ENCODE data around the gene RNF214. TPM values are rescaled to one million over a fixed set of nuclear protein-coding genes. Genes with fewer than 3 reads are reported as not detected.

The RNF214 gene
- total RNA-seq, 1 experiment from 2014 or later: 7.0 TPM

- no peaks in the 10 kb centered on the region for H4K20me1 ChIP-seq (ENCODE audit: insufficient read depth, low read depth, low read length)
- no peak overlapping the region for H3K27ac ChIP-seq (ENCODE audit: low read length)
- H3K4me3 ChIP-seq (ENCODE audit: low read length): no peak overlapping the region
- no peaks in the 10 kb centered on the region for H3K9me2 ChIP-seq (replicated peaks; ENCODE audit: insufficient read depth, low read length)
- no peaks in the 10 kb centered on the region for H3K4me1 ChIP-seq (ENCODE audit: low read length)
- no peaks in the 10 kb centered on the region for H3K36me3 ChIP-seq (ENCODE audit: insufficient read depth, low read length)
- no peak for DNase-seq
- H2AFZ ChIP-seq (ENCODE audit: low read length): no peak overlapping the region
- H3K9me3 ChIP-seq (ENCODE audit: low read length): no peaks in the 10 kb centered on the region
- no peak overlapping the region for H3K9ac ChIP-seq (ENCODE audit: low read length)
- no peaks in the 10 kb centered on the region for H3K79me2 ChIP-seq (ENCODE audit: low read length)
- H3K27me3 ChIP-seq (ENCODE audit: low read length): no peaks in the 10 kb centered on the region
- H3K4me2 ChIP-seq (ENCODE audit: low read depth, low read length, poor library complexity, severe bottlenecking): no peak overlapping the region
Observed at GRCh38 chr11:117305145-117305544, 72.7 kb downstream of the RNF214 start.

DNA sequence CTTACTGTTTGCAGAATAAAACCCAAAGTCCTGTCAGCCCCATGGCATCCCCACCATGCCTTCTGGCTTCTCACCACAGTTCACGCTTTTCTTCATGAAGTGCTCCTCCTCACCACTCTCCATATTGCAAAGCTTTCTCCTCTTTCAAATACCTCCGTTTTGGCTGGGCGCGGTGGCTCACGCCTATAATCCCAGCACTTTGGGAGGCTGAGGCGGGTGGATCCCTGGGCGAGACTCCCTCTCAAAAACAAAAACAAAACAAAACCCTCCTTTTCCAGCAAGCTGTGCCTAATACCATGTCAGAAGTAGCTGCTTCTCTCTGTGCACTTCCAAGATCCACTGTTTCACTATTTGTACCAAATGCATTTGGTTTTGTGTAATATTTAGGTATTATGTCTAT lies 76.8 kb downstream of the RNF214 start:
- Histone ChIP-seq H3K9me2 (replicated peaks; ENCODE audit: insufficient read depth, low read length) (no peaks in the 10 kb centered on the region), H3K9ac (ENCODE audit: low read length) (no peak overlapping the region), H3K27me3 (ENCODE audit: low read length) (no peaks in the 10 kb centered on the region), H3K79me2 (ENCODE audit: low read length) (no peaks in the 10 kb centered on the region), H3K4me2 (ENCODE audit: low read depth, low read length, poor library complexity, severe bottlenecking) (no peak overlapping the region), H2AFZ (ENCODE audit: low read length) (no peak overlapping the region), H3K4me1 (ENCODE audit: low read length) (no peaks in the 10 kb centered on the region), H3K9me3 (ENCODE audit: low read length) (no peaks in the 10 kb centered on the region), H3K4me3 (ENCODE audit: low read length) (no peak overlapping the region), H4K20me1 (ENCODE audit: insufficient read depth, low read depth, low read length) (no peaks in the 10 kb centered on the region), H3K27ac (ENCODE audit: low read length) (no peak overlapping the region), H3K36me3 (ENCODE audit: insufficient read depth, low read length) (no peaks in the 10 kb centered on the region)
- DNase-seq: no peak

- Histone ChIP-seq H3K9me3 (ENCODE audit: low read length) (no peaks in the 10 kb centered on the region), H3K4me3 (ENCODE audit: low read length) (no peak overlapping the region), H3K9me2 (replicated peaks; ENCODE audit: insufficient read depth, low read length) (no peaks in the 10 kb centered on the region), H3K27ac (ENCODE audit: low read length) (no peak overlapping the region), H2AFZ (ENCODE audit: low read length) (no peak overlapping the region), H3K36me3 (ENCODE audit: insufficient read depth, low read length) (no peaks in the 10 kb centered on the region), H3K79me2 (ENCODE audit: low read length) (no peaks in the 10 kb centered on the region), H4K20me1 (ENCODE audit: insufficient read depth, low read depth, low read length) (no peaks in the 10 kb centered on the region), H3K4me1 (ENCODE audit: low read length) (no peaks in the 10 kb centered on the region), H3K9ac (ENCODE audit: low read length) (no peak overlapping the region), H3K4me2 (ENCODE audit: low read depth, low read length, poor library complexity, severe bottlenecking) (no peak overlapping the region), H3K27me3 (ENCODE audit: low read length) (no peaks in the 10 kb centered on the region)
- DNase-seq: no peak
Observed at GRCh38 chr11:117313091-117313490, 80.6 kb downstream of the RNF214 start.

DNA sequence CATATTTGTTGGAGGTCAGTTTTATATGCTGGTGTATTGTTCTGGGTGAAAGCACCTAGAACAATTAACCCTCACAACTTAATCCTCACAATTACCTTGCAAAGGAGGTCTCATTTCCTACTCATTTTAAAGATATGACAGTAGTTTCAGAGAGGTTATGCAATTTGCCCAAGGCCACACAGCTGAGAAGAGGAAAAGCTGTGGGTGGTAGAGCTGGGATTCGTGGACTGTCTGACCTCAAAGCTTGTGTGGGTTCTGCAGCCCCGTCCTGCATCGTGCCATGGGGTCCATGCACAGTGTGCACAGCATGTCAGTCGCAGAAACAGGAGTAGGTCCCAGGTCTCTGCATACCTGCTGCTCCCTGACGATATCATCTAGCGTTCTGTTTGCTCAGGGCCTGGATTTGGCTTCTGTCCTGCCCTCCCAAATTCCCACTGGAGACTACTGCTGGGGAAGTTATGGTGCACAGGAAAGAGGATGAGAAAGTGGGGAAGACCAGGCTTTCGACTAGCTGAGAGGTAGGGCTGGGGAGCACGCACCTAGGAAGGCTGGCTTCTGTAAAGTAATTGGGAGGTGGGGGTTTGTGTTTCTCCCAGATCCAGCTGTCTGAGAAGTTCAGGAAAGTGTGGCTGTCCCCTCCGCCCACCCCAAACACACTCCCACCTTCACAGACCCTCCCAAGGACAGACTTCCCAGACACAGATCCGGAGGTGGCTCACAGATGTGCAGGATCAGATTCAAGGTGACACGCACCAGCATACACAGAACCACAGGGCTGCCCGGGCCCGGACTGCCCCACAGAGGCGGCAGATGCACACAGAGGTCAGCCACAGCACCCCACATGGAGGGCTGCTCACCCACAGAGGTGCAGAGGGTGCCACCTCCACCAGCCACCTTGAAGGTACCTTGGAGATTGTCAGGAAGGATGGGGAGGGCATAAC lies 81.6 kb downstream of the RNF214 start:
- H3K79me2 ChIP-seq (ENCODE audit: low read length): no peaks in the 10 kb centered on the region
- H3K9ac ChIP-seq (ENCODE audit: low read length): no peak overlapping the region
- H3K36me3 ChIP-seq (ENCODE audit: insufficient read depth, low read length): no peaks in the 10 kb centered on the region
- no peaks in the 10 kb centered on the region for H3K9me3 ChIP-seq (ENCODE audit: low read length)
- no peak overlapping the region for H3K4me3 ChIP-seq (ENCODE audit: low read length)
- no peaks in the 10 kb centered on the region for H3K27me3 ChIP-seq (ENCODE audit: low read length)
- H2AFZ ChIP-seq (ENCODE audit: low read length): no peak overlapping the region
- H3K4me1 ChIP-seq (ENCODE audit: low read length): no peaks in the 10 kb centered on the region
- H3K9me2 ChIP-seq (replicated peaks; ENCODE audit: insufficient read depth, low read length): no peaks in the 10 kb centered on the region
- H3K4me2 ChIP-seq (ENCODE audit: low read depth, low read length, poor library complexity, severe bottlenecking): no peak overlapping the region
- DNase-seq: no peak
- no peaks in the 10 kb centered on the region for H4K20me1 ChIP-seq (ENCODE audit: insufficient read depth, low read depth, low read length)
- no peak overlapping the region for H3K27ac ChIP-seq (ENCODE audit: low read length)

DNA sequence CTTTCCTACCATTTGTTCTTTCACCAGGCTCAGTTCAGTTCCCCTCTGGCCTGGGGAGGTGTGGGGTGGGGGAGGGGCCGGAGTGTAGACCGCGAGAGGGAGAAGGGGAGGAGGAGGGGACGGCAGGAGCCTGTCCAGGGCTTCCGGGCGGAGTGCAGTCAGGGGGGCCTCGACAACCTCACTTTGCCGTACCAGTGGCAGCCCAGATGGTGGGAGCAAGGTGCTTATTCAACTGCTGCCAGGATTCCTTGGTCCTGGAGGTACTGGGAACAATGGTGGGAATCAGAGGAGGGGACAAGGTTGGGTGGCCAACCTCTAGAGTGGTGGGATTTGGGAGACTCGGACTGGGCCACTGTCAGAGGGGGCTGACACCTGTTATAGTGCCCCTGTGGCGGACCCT lies 82.4 kb downstream of the RNF214 start:
- no peaks in the 10 kb centered on the region for H3K36me3 ChIP-seq (ENCODE audit: insufficient read depth, low read length)
- no peaks in the 10 kb centered on the region for H4K20me1 ChIP-seq (ENCODE audit: insufficient read depth, low read depth, low read length)
- H3K79me2 ChIP-seq (ENCODE audit: low read length): no peaks in the 10 kb centered on the region
- no peaks in the 10 kb centered on the region for H3K9me2 ChIP-seq (replicated peaks; ENCODE audit: insufficient read depth, low read length)
- no peak overlapping the region for H3K27ac ChIP-seq (ENCODE audit: low read length)
- H3K4me1 ChIP-seq (ENCODE audit: low read length): no peaks in the 10 kb centered on the region
- H3K27me3 ChIP-seq (ENCODE audit: low read length): no peaks in the 10 kb centered on the region
- no peaks in the 10 kb centered on the region for H3K9me3 ChIP-seq (ENCODE audit: low read length)
- no peak overlapping the region for H3K4me3 ChIP-seq (ENCODE audit: low read length)
- H3K9ac ChIP-seq (ENCODE audit: low read length): no peak overlapping the region
- no peak overlapping the region for H2AFZ ChIP-seq (ENCODE audit: low read length)
- no peak overlapping the region for H3K4me2 ChIP-seq (ENCODE audit: low read depth, low read length, poor library complexity, severe bottlenecking)
- no peak for DNase-seq

GRCh38 chr11:117315285-117316196 lies 83.1 kb downstream of the RNF214 start:
- H3K4me3 ChIP-seq (ENCODE audit: low read length): no peak overlapping the region
- H3K9ac ChIP-seq (ENCODE audit: low read length): no peak overlapping the region
- no peaks in the 10 kb centered on the region for H3K27me3 ChIP-seq (ENCODE audit: low read length)
- H4K20me1 ChIP-seq (ENCODE audit: insufficient read depth, low read depth, low read length): no peaks in the 10 kb centered on the region
- no peak overlapping the region for H2AFZ ChIP-seq (ENCODE audit: low read length)
- H3K9me3 ChIP-seq (ENCODE audit: low read length): no peaks in the 10 kb centered on the region
- no peaks in the 10 kb centered on the region for H3K4me1 ChIP-seq (ENCODE audit: low read length)
- no peaks in the 10 kb centered on the region for H3K9me2 ChIP-seq (replicated peaks; ENCODE audit: insufficient read depth, low read length)
- no peaks in the 10 kb centered on the region for H3K79me2 ChIP-seq (ENCODE audit: low read length)
- H3K36me3 ChIP-seq (ENCODE audit: insufficient read depth, low read length): no peaks in the 10 kb centered on the region
- no peak overlapping the region for H3K27ac ChIP-seq (ENCODE audit: low read length)
- no peak overlapping the region for H3K4me2 ChIP-seq (ENCODE audit: low read depth, low read length, poor library complexity, severe bottlenecking)
- DNase-seq: no peak

DNA sequence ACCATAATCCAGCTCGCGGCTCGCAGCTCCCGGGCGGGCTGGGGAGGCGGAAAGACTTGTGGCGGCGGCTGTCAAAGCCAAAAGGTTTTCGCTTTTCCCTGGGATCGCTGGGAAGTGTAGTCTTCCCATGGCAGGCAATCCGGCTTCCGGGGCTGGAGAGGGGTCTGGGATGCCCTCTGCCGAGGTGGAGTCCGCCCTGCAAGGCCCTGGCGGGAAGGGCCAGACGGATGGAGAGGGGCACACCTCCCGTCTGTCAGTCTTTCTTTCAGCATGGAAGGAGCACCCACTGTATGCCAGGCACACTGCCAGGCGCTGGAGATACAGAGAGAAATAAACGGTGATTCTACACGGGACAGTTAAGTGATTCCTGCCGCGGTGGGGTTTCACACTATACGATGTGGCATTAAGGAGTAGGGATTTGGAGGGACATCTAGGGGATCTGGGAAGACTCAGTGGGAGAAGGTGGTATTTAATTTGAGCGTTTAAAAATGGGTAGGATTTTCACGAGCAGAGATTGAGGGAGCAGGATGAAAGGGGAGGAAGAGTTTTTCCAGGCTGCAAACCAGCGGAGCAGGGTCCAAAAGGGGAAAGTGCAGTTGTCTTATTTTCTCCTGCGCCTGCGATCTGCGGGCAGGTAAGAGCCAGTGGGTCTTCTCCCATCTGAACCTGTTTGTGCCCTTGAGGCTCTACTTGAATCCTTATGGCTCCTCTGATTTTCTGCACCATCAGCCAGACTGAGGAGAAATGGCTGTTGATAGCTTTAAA lies 83.9 kb downstream of the RNF214 start, which contains the start of gene BACE1:
BACE1 (minus strand) TSS at position 60 of the 765 bp plus-strand sequence. CDS start 461 bp downstream, outside the sequence.
- no peaks in the 10 kb centered on the region for H3K79me2 ChIP-seq (ENCODE audit: low read length)
- H3K4me2 ChIP-seq (ENCODE audit: low read depth, low read length, poor library complexity, severe bottlenecking): no peak within 1 kb of the TSS
- DNase-seq: no peak
- no peak within 1 kb of the TSS for H2AFZ ChIP-seq (ENCODE audit: low read length)
- no peaks in the 10 kb centered on the region for H3K4me1 ChIP-seq (ENCODE audit: low read length)
- H4K20me1 ChIP-seq (ENCODE audit: insufficient read depth, low read depth, low read length): no peaks in the 10 kb centered on the region
- no peaks in the 10 kb centered on the region for H3K27me3 ChIP-seq (ENCODE audit: low read length)
- H3K9me2 ChIP-seq (replicated peaks; ENCODE audit: insufficient read depth, low read length): no peaks in the 10 kb centered on the region
- H3K27ac ChIP-seq (ENCODE audit: low read length): no peak within 1 kb of the TSS
- no peaks in the 10 kb centered on the region for H3K9me3 ChIP-seq (ENCODE audit: low read length)
- no peaks in the 10 kb centered on the region for H3K36me3 ChIP-seq (ENCODE audit: insufficient read depth, low read length)
- no peak within 1 kb of the TSS for H3K4me3 ChIP-seq (ENCODE audit: low read length)
- H3K9ac ChIP-seq (ENCODE audit: low read length): no peak within 1 kb of the TSS
